GM10266 (cell line): ENCODE measurements around the gene AWAT2.

ENCODE experiments used
- DNase-seq: peaks from one replicate; pipeline ENCODE4 v3.0.0; 2012; ENCODE audit errors: extremely low spot score
- TF ChIP-seq, protein P1 (sequence below): IDR thresholded peaks from 2 replicates; pipeline ENCODE4 v1.5.1; 2012; ENCODE audit warnings: mild to moderate bottlenecking, low read depth; ENCODE audit not compliant: control insufficient read depth, insufficient read depth; ENCODE audit errors: missing control alignments

Gene AWAT2

DNA sequence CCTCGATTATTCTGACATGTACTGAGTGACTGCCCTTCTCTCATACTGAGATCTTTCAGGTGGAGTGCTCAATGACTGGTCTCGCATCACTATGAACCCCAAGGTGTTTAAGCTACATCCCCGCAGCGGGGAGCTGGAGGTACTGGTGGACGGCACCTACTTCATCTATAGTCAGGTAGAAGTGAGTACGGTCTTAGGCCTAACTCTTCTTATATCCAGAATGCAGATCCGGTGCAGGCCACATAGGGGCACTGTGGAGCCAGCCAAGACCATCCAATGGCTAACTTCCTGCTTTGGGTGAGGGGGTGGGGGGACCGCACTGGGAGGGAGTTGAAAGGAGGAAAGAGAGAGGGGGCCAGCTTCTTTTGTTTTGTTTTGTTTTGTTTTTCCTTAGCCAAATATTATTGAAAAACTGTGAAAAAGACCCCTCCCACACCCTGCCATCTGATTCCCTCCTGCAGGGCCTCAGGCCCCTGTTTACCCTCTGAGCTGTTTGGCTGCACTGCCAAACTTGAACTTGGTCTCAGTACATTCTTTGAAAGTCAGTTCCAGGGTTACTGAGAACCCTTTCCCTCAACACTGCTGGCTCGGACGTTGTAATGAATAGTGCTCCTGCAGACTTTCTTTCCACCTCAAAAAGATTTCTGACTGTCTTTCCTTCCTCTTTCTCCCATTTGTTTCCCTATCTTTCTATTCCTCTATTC is 16.2 kb downstream of the AWAT2 start:
- DNase-seq = peak; percentile 22
- TF ChIP-seq, protein P1, sequence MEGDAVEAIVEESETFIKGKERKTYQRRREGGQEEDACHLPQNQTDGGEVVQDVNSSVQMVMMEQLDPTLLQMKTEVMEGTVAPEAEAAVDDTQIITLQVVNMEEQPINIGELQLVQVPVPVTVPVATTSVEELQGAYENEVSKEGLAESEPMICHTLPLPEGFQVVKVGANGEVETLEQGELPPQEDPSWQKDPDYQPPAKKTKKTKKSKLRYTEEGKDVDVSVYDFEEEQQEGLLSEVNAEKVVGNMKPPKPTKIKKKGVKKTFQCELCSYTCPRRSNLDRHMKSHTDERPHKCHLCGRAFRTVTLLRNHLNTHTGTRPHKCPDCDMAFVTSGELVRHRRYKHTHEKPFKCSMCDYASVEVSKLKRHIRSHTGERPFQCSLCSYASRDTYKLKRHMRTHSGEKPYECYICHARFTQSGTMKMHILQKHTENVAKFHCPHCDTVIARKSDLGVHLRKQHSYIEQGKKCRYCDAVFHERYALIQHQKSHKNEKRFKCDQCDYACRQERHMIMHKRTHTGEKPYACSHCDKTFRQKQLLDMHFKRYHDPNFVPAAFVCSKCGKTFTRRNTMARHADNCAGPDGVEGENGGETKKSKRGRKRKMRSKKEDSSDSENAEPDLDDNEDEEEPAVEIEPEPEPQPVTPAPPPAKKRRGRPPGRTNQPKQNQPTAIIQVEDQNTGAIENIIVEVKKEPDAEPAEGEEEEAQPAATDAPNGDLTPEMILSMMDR = peak; percentile 43

DNA sequence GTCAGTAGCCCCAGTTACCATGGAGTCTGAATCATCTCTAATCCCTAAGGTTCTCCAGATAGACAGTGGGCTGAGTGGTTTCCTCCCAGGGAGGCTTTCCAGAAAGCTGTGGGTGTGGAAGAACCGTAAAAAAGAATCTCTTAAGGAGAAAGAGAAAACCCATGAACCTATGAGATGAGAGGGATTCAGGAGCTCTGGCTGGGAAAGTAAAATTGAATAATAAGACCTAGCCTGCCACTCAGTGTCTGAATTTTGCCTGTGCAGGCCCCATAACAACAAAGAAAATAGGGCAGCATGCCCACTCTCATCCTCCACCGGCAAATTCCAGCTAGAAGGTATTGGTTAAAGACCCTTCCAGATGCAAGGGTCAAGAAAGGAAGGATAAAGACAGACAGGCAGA is 16.9 kb downstream of the AWAT2 start:
- TF ChIP-seq, protein P1 = no peak
- no peak for DNase-seq

DNA sequence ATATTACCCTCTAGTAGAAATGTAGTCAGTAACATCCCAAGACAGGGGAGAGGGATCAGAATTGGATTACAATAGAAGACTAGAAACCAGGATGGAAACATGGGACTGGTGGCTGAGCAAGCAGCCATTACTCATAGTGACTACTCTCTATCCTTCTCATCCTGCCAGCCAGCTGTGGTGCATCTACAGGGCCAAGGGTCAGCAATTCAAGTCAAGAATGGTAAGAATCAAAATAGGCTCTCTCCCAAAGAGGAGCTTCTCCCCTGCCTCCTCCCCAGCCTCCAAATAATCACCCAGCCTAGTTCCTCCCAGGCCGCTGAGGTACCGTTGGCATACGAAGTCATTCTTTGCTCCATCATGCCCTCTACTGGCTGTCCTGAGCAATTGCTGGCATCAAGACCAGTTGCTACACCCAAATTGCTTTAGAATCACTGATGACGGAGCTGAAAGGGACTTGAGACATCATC is 19.4 kb downstream of the AWAT2 start:
- DNase-seq = peak; percentile 32
- TF ChIP-seq, protein P1 = peak; percentile 77

DNA sequence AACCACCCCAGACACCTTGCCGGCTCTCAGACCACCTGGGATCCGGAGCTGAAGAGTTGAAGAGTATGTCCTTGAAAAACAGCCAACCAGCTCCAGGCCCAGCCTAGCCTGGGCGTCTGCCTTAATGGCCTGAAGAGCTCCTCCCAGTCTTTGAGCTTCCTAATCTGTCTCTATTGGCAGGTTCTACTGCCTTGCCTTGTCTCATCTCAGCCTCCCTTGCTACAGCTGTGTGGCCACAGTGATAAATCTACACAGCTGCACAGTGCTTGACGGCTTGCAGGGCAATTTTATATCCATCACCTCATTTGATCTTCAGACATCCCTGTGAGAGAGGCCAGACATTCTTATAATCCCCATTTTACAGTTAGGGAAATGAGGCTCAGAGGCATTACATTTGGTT is 19.9 kb downstream of the AWAT2 start:
- DNase-seq = no peak
- TF ChIP-seq, protein P1 = no peak

DNA sequence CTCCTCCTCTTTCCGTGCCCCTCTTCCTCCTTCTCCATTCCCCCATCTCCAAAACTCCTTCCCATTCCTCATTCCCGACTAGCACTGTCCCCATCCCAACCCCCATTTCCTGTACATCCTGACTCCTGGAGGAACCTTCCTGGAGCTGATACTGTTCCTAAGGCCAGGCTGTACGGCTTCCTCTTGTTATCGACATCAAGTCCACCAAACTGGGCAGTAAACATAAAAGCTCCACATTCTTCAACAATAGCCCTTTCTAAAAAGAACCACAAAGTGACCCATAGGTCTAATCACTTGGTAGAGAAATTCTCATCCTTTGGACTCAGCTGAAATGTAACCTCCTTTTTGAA is 22.9 kb downstream of the AWAT2 start:
- TF ChIP-seq, protein P1 = no peak
- no peak for DNase-seq

DNA sequence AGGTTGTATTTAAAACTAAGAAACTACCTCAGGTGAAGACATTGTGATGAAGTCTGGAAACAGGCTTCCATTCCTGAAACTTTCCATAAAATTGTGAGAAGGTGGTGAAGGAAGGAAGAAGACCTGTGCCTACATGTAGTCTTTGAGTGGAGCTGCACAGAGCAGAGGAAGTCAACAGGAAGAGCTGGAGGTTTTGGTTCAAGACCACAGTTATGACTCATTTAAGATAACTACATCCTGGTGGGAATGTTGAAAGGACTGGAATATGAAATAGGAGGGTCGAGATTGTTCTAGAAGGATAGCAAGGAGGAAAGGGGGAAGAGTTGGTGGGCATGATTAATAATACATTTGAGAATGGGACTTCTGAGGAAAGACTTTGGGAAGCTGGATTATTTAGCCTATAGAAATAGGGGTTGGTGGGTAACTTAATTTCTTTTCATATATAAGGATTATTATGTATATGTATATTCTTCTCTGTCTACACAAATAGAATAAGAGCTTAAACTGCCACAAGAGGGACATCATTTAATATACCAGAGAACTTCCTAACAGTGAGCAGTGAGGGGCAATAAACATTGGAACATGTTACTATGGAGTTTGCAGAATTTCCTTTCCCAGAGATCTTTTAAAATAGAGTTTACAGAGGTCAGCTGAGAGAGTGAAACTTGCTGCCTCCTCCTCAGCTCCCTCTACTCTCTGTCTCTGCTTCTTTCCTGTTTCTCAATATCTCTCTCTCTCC is 23.5 kb downstream of the AWAT2 start:
- no peak for DNase-seq
- TF ChIP-seq, protein P1 = no peak

DNA sequence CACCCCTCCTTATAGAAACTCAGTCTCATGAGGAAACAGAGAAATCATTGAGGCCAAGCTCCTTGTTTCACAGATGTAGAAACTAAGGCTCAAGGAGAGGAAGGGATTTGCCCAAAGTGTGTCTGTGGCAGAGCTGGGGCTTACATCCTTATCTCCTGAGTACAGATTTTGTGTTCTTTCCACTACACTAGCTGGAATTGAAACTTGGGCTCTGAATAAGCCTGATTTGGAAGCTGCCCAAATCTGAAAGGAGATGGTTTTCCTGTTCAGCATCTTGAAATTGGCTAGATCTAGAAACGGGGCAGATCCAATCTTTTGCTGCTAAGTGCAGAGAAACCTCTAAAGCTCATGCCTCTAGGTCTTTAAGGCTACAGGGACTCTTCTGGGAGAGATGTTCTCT is 24.3 kb downstream of the AWAT2 start:
- TF ChIP-seq, protein P1 = no peak
- DNase-seq = no peak
